Activated CD4-positive, alpha-beta memory T cell treated with anti-CD3 and anti-CD28 coated beads for 36 hours (primary cell): ENCODE measurements around the gene KIRREL3. TPM values are rescaled to one million over a fixed set of nuclear protein-coding genes. Genes with fewer than 3 reads are reported as not detected.

Source experiments
- CTCF ChIA-PET: fragments of 350-600 bp; sonication (Branson Sonifier 250); formaldehyde crosslinking; loops from one replicate; lab custom pipeline; 2021; ENCODE audit warnings: antibody characterized with exemption, inconsistent platforms; lab: Charles Lee
- POLR2A ChIA-PET: fragments of 350-600 bp; sonication (Branson Sonifier 250); formaldehyde crosslinking; loops from one replicate; lab custom pipeline; 2021; ENCODE audit warnings: antibody characterized with exemption; lab: Charles Lee
- DNase-seq: peaks from one replicate; pipeline ENCODE4 v3.0.0-alpha.2; 2020
- H3K27ac Mint-ChIP-seq: one replicate; pipeline ENCODE4 v1.8.0; 2021; ENCODE audit warnings: mixed read lengths
- H3K27me3 Mint-ChIP-seq: one replicate; pipeline ENCODE4 v1.8.0; 2021; ENCODE audit warnings: mixed read lengths
- H3K36me3 Mint-ChIP-seq: one replicate; pipeline ENCODE4 v1.8.0; 2021; ENCODE audit warnings: mixed read lengths
- H3K4me1 Mint-ChIP-seq: one replicate; pipeline ENCODE4 v1.8.0; 2021; ENCODE audit warnings: low read depth, mixed read lengths
- H3K4me3 Mint-ChIP-seq: one replicate; pipeline ENCODE4 v1.8.0; 2021; ENCODE audit warnings: mild to moderate bottlenecking, mixed read lengths
- H3K9me3 Mint-ChIP-seq: one replicate; pipeline ENCODE4 v1.8.0; 2021; ENCODE audit warnings: mixed read lengths
- intact Hi-C: fragments of 100-400 bp; cut with micrococcal nuclease; formaldehyde crosslinking; loops from one replicate; pipeline ENCODE4 v1.15.1; 2023
- total RNA-seq, 2 experiments: library from RNA; stranded (reverse); gene quantifications; one replicate each; pipeline ENCODE4 v1.2.3, GENCODE V29; 2021

The KIRREL3 gene
- total RNA-seq, 2 experiments from 2014 or later = not detected

- no peaks in the 10 kb centered on the region for H3K27me3 Mint-ChIP-seq
Measured at GRCh38 chr11:126919147-126919823, 81.3 kb downstream of the KIRREL3 start.

GRCh38 chr11:126918556-126918955 is 82.0 kb downstream of the KIRREL3 start:
- DNase-seq = no peak
- Mint-ChIP-seq H3K27ac (no peak overlapping the region), H3K36me3 (no peaks in the 10 kb centered on the region), H3K9me3 (peaks cover 4% of the 10 kb centered on the region), H3K4me3 (no peak overlapping the region), H3K27me3 (no peaks in the 10 kb centered on the region), H3K4me1 (peaks cover 4% of the 10 kb centered on the region)
- intact Hi-C loops = loop anchor here (10.0 kb wide), 1 partner anchor 1916 kb away; no protein-coding TSS in a partner anchor
- ChIA-PET POLR2A (no interaction called here), CTCF (no interaction called here)

More at GRCh38 chr11:126919147-126919823, 81.3 kb downstream of the KIRREL3 start:
- no peak for DNase-seq
- H3K36me3 Mint-ChIP-seq = no peaks in the 10 kb centered on the region
- no peak overlapping the region for H3K4me3 Mint-ChIP-seq
- H3K4me1 Mint-ChIP-seq = peaks cover 4% of the 10 kb centered on the region
- POLR2A ChIA-PET = no interaction called here
- no peak overlapping the region for H3K27ac Mint-ChIP-seq
- peaks cover 4% of the 10 kb centered on the region for H3K9me3 Mint-ChIP-seq
- intact Hi-C loops = loop anchor here (10.0 kb wide), 1 partner anchor 1916 kb away; no protein-coding TSS in a partner anchor
- CTCF ChIA-PET = no interaction called here

GRCh38 chr11:126917531-126918204 is 82.9 kb downstream of the KIRREL3 start:
- ChIA-PET POLR2A (no interaction called here), CTCF (no interaction called here)
- Mint-ChIP-seq H3K4me1 (peaks cover 4% of the 10 kb centered on the region), H3K9me3 (peaks cover 4% of the 10 kb centered on the region), H3K27ac (no peak overlapping the region), H3K4me3 (no peak overlapping the region), H3K36me3 (no peaks in the 10 kb centered on the region), H3K27me3 (no peaks in the 10 kb centered on the region)
- DNase-seq = peak; percentile 35
- intact Hi-C loops = loop anchor here (10.0 kb wide), 1 partner anchor 1917 kb away; no protein-coding TSS in a partner anchor

- Mint-ChIP-seq H3K4me3 (no peak overlapping the region), H3K27ac (no peak overlapping the region), H3K36me3 (no peaks in the 10 kb centered on the region), H3K4me1 (peaks cover 4% of the 10 kb centered on the region), H3K9me3 (peaks cover 4% of the 10 kb centered on the region), H3K27me3 (peaks cover 2% of the 10 kb centered on the region)
- CTCF ChIA-PET = no interaction called here
- intact Hi-C loops = loop anchor here (10.0 kb wide), 1 partner anchor 1919 kb away; no protein-coding TSS in a partner anchor
- POLR2A ChIA-PET = no interaction called here
- no peak for DNase-seq
Measured at GRCh38 chr11:126915430-126915829, 85.1 kb downstream of the KIRREL3 start.

- intact Hi-C loops = loop anchor here (10.0 kb wide), 1 partner anchor 1920 kb away; no protein-coding TSS in a partner anchor
- ChIA-PET CTCF (no interaction called here), POLR2A (no interaction called here)
- Mint-ChIP-seq H3K36me3 (no peaks in the 10 kb centered on the region), H3K9me3 (peaks cover 4% of the 10 kb centered on the region), H3K27ac (no peak overlapping the region), H3K4me3 (no peak overlapping the region), H3K4me1 (peaks cover 4% of the 10 kb centered on the region), H3K27me3 (peaks cover 2% of the 10 kb centered on the region)
- DNase-seq = no peak
Measured at GRCh38 chr11:126914941-126915340, 85.6 kb downstream of the KIRREL3 start.

- Mint-ChIP-seq H3K4me3 (no peak overlapping the region), H3K36me3 (no peaks in the 10 kb centered on the region), H3K27ac (no peak overlapping the region), H3K27me3 (peaks cover 2% of the 10 kb centered on the region), H3K4me1 (peaks cover 4% of the 10 kb centered on the region), H3K9me3 (peaks cover 4% of the 10 kb centered on the region)
- DNase-seq = no peak
- POLR2A ChIA-PET = no interaction called here
- CTCF ChIA-PET = no interaction called here
- intact Hi-C loops = loop anchor here (10.0 kb wide), 1 partner anchor 1921 kb away; no protein-coding TSS in a partner anchor
Measured at GRCh38 chr11:126914166-126914565, 86.4 kb downstream of the KIRREL3 start.

GRCh38 chr11:126904520-126904919 is 96.0 kb downstream of the KIRREL3 start:
- Mint-ChIP-seq H3K36me3 (no peaks in the 10 kb centered on the region), H3K4me3 (no peak overlapping the region), H3K27me3 (no peaks in the 10 kb centered on the region), H3K4me1 (no peaks in the 10 kb centered on the region), H3K27ac (no peak overlapping the region), H3K9me3 (no peaks in the 10 kb centered on the region)
- ChIA-PET CTCF (no interaction called here), POLR2A (no interaction called here)
- DNase-seq = no peak
- intact Hi-C loops = no loop called here

- intact Hi-C loops = no loop called here
- CTCF ChIA-PET = no interaction called here
- H3K27me3 Mint-ChIP-seq = no peaks in the 10 kb centered on the region
Measured at GRCh38 chr11:126901783-126902182, 98.8 kb downstream of the KIRREL3 start.

GRCh38 chr11:126899961-126900748 is 100.4 kb downstream of the KIRREL3 start:
- no peaks in the 10 kb centered on the region for H3K4me1 Mint-ChIP-seq
- intact Hi-C loops = no loop called here
- no peaks in the 10 kb centered on the region for H3K27me3 Mint-ChIP-seq
- no peaks in the 10 kb centered on the region for H3K36me3 Mint-ChIP-seq
- DNase-seq = no peak
- ChIA-PET POLR2A (interaction anchor here (0.9 kb wide), 1 partner anchor 61 kb away, joined by 3 read pairs; no protein-coding TSS in a partner anchor), CTCF (no interaction called here)
- H3K27ac Mint-ChIP-seq = no peak overlapping the region
- H3K4me3 Mint-ChIP-seq = no peak overlapping the region
- peaks cover 9% of the 10 kb centered on the region for H3K9me3 Mint-ChIP-seq

More at GRCh38 chr11:126901783-126902182, 98.8 kb downstream of the KIRREL3 start:
- H3K36me3 Mint-ChIP-seq = no peaks in the 10 kb centered on the region
- POLR2A ChIA-PET = no interaction called here
- peaks cover 3% of the 10 kb centered on the region for H3K9me3 Mint-ChIP-seq
- H3K4me1 Mint-ChIP-seq = no peaks in the 10 kb centered on the region
- no peak overlapping the region for H3K4me3 Mint-ChIP-seq
- H3K27ac Mint-ChIP-seq = no peak overlapping the region
- no peak for DNase-seq

GRCh38 chr11:126898802-126899201 is 101.8 kb downstream of the KIRREL3 start:
- CTCF ChIA-PET = no interaction called here
- H3K4me3 Mint-ChIP-seq = no peak overlapping the region
- H3K4me1 Mint-ChIP-seq = no peaks in the 10 kb centered on the region
- no peak overlapping the region for H3K27ac Mint-ChIP-seq
- DNase-seq = no peak
- no peaks in the 10 kb centered on the region for H3K36me3 Mint-ChIP-seq
- no peaks in the 10 kb centered on the region for H3K27me3 Mint-ChIP-seq
- peaks cover 13% of the 10 kb centered on the region for H3K9me3 Mint-ChIP-seq
- POLR2A ChIA-PET = no interaction called here
- intact Hi-C loops = no loop called here

- H3K4me1 Mint-ChIP-seq = no peaks in the 10 kb centered on the region
- DNase-seq = no peak
- no peak overlapping the region for H3K4me3 Mint-ChIP-seq
- ChIA-PET CTCF (no interaction called here), POLR2A (no interaction called here)
- H3K27me3 Mint-ChIP-seq = no peaks in the 10 kb centered on the region
- H3K27ac Mint-ChIP-seq = no peak overlapping the region
- no peaks in the 10 kb centered on the region for H3K36me3 Mint-ChIP-seq
- peaks cover 13% of the 10 kb centered on the region for H3K9me3 Mint-ChIP-seq
- intact Hi-C loops = no loop called here
Measured at GRCh38 chr11:126897430-126897829, 103.1 kb downstream of the KIRREL3 start.

GRCh38 chr11:126896025-126896424 is 104.5 kb downstream of the KIRREL3 start:
- DNase-seq = no peak
- ChIA-PET POLR2A (no interaction called here), CTCF (no interaction called here)
- intact Hi-C loops = no loop called here
- peaks cover 13% of the 10 kb centered on the region for H3K9me3 Mint-ChIP-seq
- H3K27ac Mint-ChIP-seq = no peak overlapping the region
- H3K27me3 Mint-ChIP-seq = no peaks in the 10 kb centered on the region
- no peaks in the 10 kb centered on the region for H3K36me3 Mint-ChIP-seq
- no peak overlapping the region for H3K4me3 Mint-ChIP-seq
- no peaks in the 10 kb centered on the region for H3K4me1 Mint-ChIP-seq
